ENCODE measurements around the gene TLR9.

Gene TLR9

DNA sequence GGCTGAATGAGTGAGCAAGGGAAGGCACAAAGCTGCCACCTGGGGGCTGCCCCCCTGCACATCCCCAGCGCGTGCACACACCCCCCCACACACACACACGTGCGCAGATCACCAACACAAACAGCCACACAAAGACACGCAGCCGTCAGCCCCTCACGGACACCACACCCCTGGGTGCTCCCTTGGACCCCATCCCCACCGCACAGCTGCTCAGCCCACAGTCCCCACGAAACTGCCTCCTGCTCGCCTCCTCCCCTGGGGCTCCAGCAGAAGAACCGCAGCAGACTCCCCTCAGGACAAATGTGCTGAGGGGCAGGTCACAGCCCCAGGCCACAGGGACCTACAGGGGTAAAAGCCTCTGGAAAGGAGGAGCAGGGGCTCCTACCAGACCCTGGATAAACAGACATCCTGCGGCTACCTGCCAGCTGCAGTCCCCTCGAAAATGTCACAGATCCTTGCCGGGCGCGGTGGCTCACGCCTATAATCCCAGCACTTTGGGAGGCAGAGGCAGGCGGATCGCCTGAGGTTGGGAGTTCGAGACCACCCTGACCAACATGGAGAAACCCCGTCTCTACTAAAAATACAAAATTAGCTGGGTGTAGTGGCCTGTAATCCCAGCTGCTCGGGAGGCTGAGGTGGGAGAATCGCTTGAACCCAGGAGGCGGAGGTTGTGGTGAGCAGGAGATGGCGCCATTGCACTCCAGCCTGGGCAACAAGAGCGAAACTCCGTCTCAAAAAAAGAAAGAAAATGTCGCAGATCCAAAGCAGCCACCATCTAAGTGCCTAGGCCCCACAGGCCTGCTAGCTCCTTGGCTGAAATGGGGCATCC is 7.0 kb upstream of the TLR9 start:
- Histone ChIP-seq H3K79me2 (ENCODE audit: insufficient read depth, low read length) (peaks cover 49% of the 10 kb centered on the region), H3K4me1 (ENCODE audit: insufficient read depth, low read length) (peaks cover 34% of the 10 kb centered on the region), H3K4me2 (ENCODE audit: insufficient read depth, low read length) (no peak overlapping the region), H3K9ac (ENCODE audit: low read depth, low read length) (no peak overlapping the region; the same call in 1 of the 2 replicates), H4K20me1 (ENCODE audit: insufficient read depth, low read length) (peaks cover 49% of the 10 kb centered on the region), H3K4me3 (ENCODE audit: low read depth in 1 of 2, low read length in 2 of 2) (no peak overlapping the region), H3K9me3 (ENCODE audit: insufficient read depth, low read length, severe bottlenecking) (no peaks in the 10 kb centered on the region), H3K27ac (ENCODE audit: low read length) (peak overlapping the region; percentile 29; the same call in 1 of the 2 replicates), H3K36me3 (ENCODE audit: insufficient read depth, low read length) (peaks cover 66% of the 10 kb centered on the region), H3K27me3 (ENCODE audit: insufficient read depth, low read length, poor library complexity) (no peaks in the 10 kb centered on the region), H2AFZ (ENCODE audit: low read depth, low read length) (no peak overlapping the region)
- ATAC-seq (ENCODE audit: insufficient read depth, low read depth) (no peak), DNase-seq (no peak)
- peak; percentile 46 for TF ChIP-seq CTCF (IDR thresholded peaks at IDR 0.05; ENCODE audit: borderline replicate concordance, extremely low read depth, low read length, poor library complexity, severe bottlenecking)
- no peak for TF ChIP-seq EZH2 (IDR thresholded peaks at IDR 0.05; ENCODE audit: borderline replicate concordance, low read depth, low read length, severe bottlenecking)

GRCh38 chr3:52231502-52232278 is 6.2 kb upstream of the TLR9 start:
- DNase-seq: peak; percentile 80
- no peak overlapping the region for H3K27ac ChIP-seq (ENCODE audit: low read length)
- no peak overlapping the region for H3K9ac ChIP-seq (ENCODE audit: low read depth, low read length)
- peak; percentile 81 for ATAC-seq (ENCODE audit: insufficient read depth, low read depth)
- H4K20me1 ChIP-seq (ENCODE audit: insufficient read depth, low read length): peaks cover 44% of the 10 kb centered on the region
- TF ChIP-seq CTCF (IDR thresholded peaks at IDR 0.05; ENCODE audit: borderline replicate concordance, extremely low read depth, low read length, poor library complexity, severe bottlenecking) (peak; percentile 92), EZH2 (IDR thresholded peaks at IDR 0.05; ENCODE audit: borderline replicate concordance, low read depth, low read length, severe bottlenecking) (no peak)
- H3K27me3 ChIP-seq (ENCODE audit: insufficient read depth, low read length, poor library complexity): no peaks in the 10 kb centered on the region
- H3K79me2 ChIP-seq (ENCODE audit: insufficient read depth, low read length): peaks cover 41% of the 10 kb centered on the region
- H3K4me1 ChIP-seq (ENCODE audit: insufficient read depth, low read length): peaks cover 26% of the 10 kb centered on the region
- no peak overlapping the region for H2AFZ ChIP-seq (ENCODE audit: low read depth, low read length)
- H3K9me3 ChIP-seq (ENCODE audit: insufficient read depth, low read length, severe bottlenecking): no peaks in the 10 kb centered on the region
- no peak overlapping the region for H3K4me3 ChIP-seq (ENCODE audit: low read depth in 1 of 2, low read length in 2 of 2)
- H3K4me2 ChIP-seq (ENCODE audit: insufficient read depth, low read length): no peak overlapping the region
- H3K36me3 ChIP-seq (ENCODE audit: insufficient read depth, low read length): peaks cover 66% of the 10 kb centered on the region

DNA sequence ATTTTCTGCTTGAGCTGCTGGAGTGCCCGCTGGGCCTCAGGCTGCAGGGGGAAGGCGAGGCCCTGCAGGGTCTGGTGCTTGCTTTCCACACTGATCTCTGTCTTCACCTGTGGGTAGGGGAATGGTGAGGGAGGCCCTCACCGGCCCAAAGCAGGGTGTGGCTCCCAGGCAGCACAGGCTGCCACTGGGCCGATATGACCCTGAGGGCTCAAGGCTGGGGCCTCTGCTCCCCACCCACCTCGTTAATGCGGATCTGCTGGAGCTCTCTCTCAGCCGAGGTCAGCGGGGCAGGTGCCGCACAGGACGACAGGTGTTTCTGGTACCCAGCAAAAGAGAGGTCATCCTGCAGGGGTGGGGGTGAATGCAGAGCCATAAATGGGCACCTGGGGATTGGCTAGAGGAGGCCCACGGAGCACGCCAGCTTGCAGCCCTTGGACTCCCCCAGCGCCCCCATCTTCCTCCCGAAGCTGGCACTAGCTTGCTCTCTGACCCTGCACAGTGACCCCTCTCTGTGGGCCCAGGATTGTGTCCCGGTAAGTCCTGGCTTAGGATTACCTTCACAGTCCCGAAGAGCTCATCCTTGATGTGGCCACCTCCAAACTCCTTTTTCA is 5.5 kb upstream of the TLR9 start:
- H3K4me1 ChIP-seq (ENCODE audit: insufficient read depth, low read length): peaks cover 27% of the 10 kb centered on the region
- H3K27ac ChIP-seq (ENCODE audit: low read length): no peak overlapping the region
- TF ChIP-seq CTCF (IDR thresholded peaks at IDR 0.05; ENCODE audit: borderline replicate concordance, extremely low read depth, low read length, poor library complexity, severe bottlenecking) (no peak), EZH2 (IDR thresholded peaks at IDR 0.05; ENCODE audit: borderline replicate concordance, low read depth, low read length, severe bottlenecking) (no peak)
- H3K4me3 ChIP-seq (ENCODE audit: low read depth in 1 of 2, low read length in 2 of 2): no peak overlapping the region
- DNase-seq (no peak), ATAC-seq (ENCODE audit: insufficient read depth, low read depth) (no peak)
- H3K4me2 ChIP-seq (ENCODE audit: insufficient read depth, low read length): no peak overlapping the region
- H3K9ac ChIP-seq (ENCODE audit: low read depth, low read length): no peak overlapping the region
- peaks cover 66% of the 10 kb centered on the region for H3K36me3 ChIP-seq (ENCODE audit: insufficient read depth, low read length)
- H3K9me3 ChIP-seq (ENCODE audit: insufficient read depth, low read length, severe bottlenecking): no peaks in the 10 kb centered on the region
- peaks cover 35% of the 10 kb centered on the region for H3K79me2 ChIP-seq (ENCODE audit: insufficient read depth, low read length)
- no peak overlapping the region for H2AFZ ChIP-seq (ENCODE audit: low read depth, low read length)
- H3K27me3 ChIP-seq (ENCODE audit: insufficient read depth, low read length, poor library complexity): no peaks in the 10 kb centered on the region
- H4K20me1 ChIP-seq (ENCODE audit: insufficient read depth, low read length): peaks cover 44% of the 10 kb centered on the region

All from DND-41 (cell line).